Muscle layer of duodenum (tissue), 2 donors: ENCODE data around the gene CLMP.

ENCODE experiments used
- H3K27ac ChIP-seq: one replicate; pipeline ENCODE4 v1.7.0; 2013; ENCODE audit warnings: mild to moderate bottlenecking, low read length
- H3K27me3 ChIP-seq: one replicate; pipeline ENCODE4 v1.7.0; 2013; ENCODE audit warnings: low read depth, mild to moderate bottlenecking, control low read depth, low read length
- H3K36me3 ChIP-seq, 2 donors: one replicate each; pipeline ENCODE4 v1.7.0; 2013; ENCODE audit warnings: low read length in 2 of 2, control low read depth in 1 of 2, mild to moderate bottlenecking in 1 of 2; ENCODE audit not compliant: insufficient read depth in 2 of 2, control insufficient read depth in 1 of 2
- H3K4me1 ChIP-seq, 2 donors: one replicate each; pipeline ENCODE4 v1.7.0; 2013; ENCODE audit warnings: low read length in 2 of 2, mild to moderate bottlenecking in 2 of 2, control low read depth in 1 of 2, moderate library complexity in 1 of 2; ENCODE audit not compliant: insufficient read depth in 2 of 2, control insufficient read depth in 1 of 2
- H3K4me3 ChIP-seq, 2 donors: one replicate each; pipeline ENCODE4 v1.7.0; 2013; ENCODE audit warnings: low read length in 2 of 2, low read depth in 1 of 2, mild to moderate bottlenecking in 1 of 2
- H3K9me3 ChIP-seq, 2 donors: one replicate each; pipeline ENCODE4 v1.7.0; 2013; ENCODE audit warnings: low read length in 2 of 2, control low read depth in 1 of 2, mild to moderate bottlenecking in 1 of 2; ENCODE audit not compliant: control insufficient read depth in 1 of 2
- donor health status: healthy.

CLMP gene

GRCh38 chr11:123176785-123177184, 18.3 kb downstream of the CLMP start:
- Histone ChIP-seq H3K36me3 (peaks cover 0 to 5% of the 10 kb centered on the region in 2 donors), H3K4me1 (peaks cover 12 to 58% of the 10 kb centered on the region in 2 donors), H3K4me3 (no peak overlapping the region), H3K27ac (peak overlapping the region; percentile 14), H3K9me3 (no peaks in the 10 kb centered on the region), H3K27me3 (no peaks in the 10 kb centered on the region)

GRCh38 chr11:123174196-123175183, 20.6 kb downstream of the CLMP start:
- Histone ChIP-seq H3K27ac (peak overlapping the region; percentile 66), H3K36me3 (peaks cover 0 to 9% of the 10 kb centered on the region in 2 donors), H3K4me3 (no peak overlapping the region), H3K4me1 (peaks cover 13 to 43% of the 10 kb centered on the region in 2 donors), H3K27me3 (no peaks in the 10 kb centered on the region), H3K9me3 (no peaks in the 10 kb centered on the region)

- H3K36me3 ChIP-seq, result peaks cover 0 to 9% of the 10 kb centered on the region in 2 donors
- H3K9me3 ChIP-seq, result no peaks in the 10 kb centered on the region
- H3K27me3 ChIP-seq, result no peaks in the 10 kb centered on the region
- peak overlapping the region; percentile 66 for H3K27ac ChIP-seq
- peaks cover 19 to 43% of the 10 kb centered on the region in 2 donors for H3K4me1 ChIP-seq
- no peak overlapping the region for H3K4me3 ChIP-seq
These were observed 21.2 kb downstream of the CLMP start for GRCh38 chr11:123173856-123174186.

- no peak overlapping the region for H3K4me3 ChIP-seq
- no peaks in the 10 kb centered on the region for H3K9me3 ChIP-seq
- H3K4me1 ChIP-seq, result peaks cover 19 to 48% of the 10 kb centered on the region in 2 donors
- peaks cover 0 to 9% of the 10 kb centered on the region in 2 donors for H3K36me3 ChIP-seq
- no peaks in the 10 kb centered on the region for H3K27me3 ChIP-seq
- peak overlapping the region; percentile 6 for H3K27ac ChIP-seq
These were observed 21.8 kb downstream of the CLMP start for GRCh38 chr11:123173040-123173855.

GRCh38 chr11:123170929-123171328, 24.1 kb downstream of the CLMP start:
- Histone ChIP-seq H3K36me3 (peaks cover 0 to 9% of the 10 kb centered on the region in 2 donors), H3K27me3 (no peaks in the 10 kb centered on the region), H3K27ac (no peak overlapping the region), H3K4me1 (peaks cover 10 to 45% of the 10 kb centered on the region in 2 donors), H3K9me3 (no peaks in the 10 kb centered on the region), H3K4me3 (no peak overlapping the region)

- H3K4me1 ChIP-seq, result peaks cover 17 to 38% of the 10 kb centered on the region in 2 donors
- H3K36me3 ChIP-seq, result peaks cover 0 to 9% of the 10 kb centered on the region in 2 donors
- no peak overlapping the region for H3K27ac ChIP-seq
- H3K27me3 ChIP-seq, result no peaks in the 10 kb centered on the region
- H3K4me3 ChIP-seq, result no peak overlapping the region
- no peaks in the 10 kb centered on the region for H3K9me3 ChIP-seq
These were observed 25.2 kb downstream of the CLMP start for GRCh38 chr11:123169821-123170220.

GRCh38 chr11:123168955-123169484, 26.0 kb downstream of the CLMP start:
- Histone ChIP-seq H3K9me3 (no peaks in the 10 kb centered on the region), H3K27me3 (no peaks in the 10 kb centered on the region), H3K4me3 (no peak overlapping the region), H3K27ac (peak overlapping the region; percentile 42), H3K4me1 (peaks cover 14 to 33% of the 10 kb centered on the region in 2 donors), H3K36me3 (peaks cover 0 to 9% of the 10 kb centered on the region in 2 donors)

- H3K4me1 ChIP-seq, result peaks cover 14 to 31% of the 10 kb centered on the region in 2 donors
These were observed 26.8 kb downstream of the CLMP start for GRCh38 chr11:123168241-123168640.

GRCh38 chr11:123166071-123166559, 28.9 kb downstream of the CLMP start:
- Histone ChIP-seq H3K36me3 (peaks cover 0 to 4% of the 10 kb centered on the region in 2 donors), H3K9me3 (no peaks in the 10 kb centered on the region), H3K27ac (peak overlapping the region; percentile 48)

More at GRCh38 chr11:123168241-123168640, 26.8 kb downstream of the CLMP start:
- Histone ChIP-seq H3K27me3 (no peaks in the 10 kb centered on the region), H3K36me3 (peaks cover 0 to 9% of the 10 kb centered on the region in 2 donors), H3K9me3 (no peaks in the 10 kb centered on the region), H3K27ac (no peak overlapping the region), H3K4me3 (no peak overlapping the region)

GRCh38 chr11:123164732-123165450, 30.2 kb downstream of the CLMP start:
- no peaks in the 10 kb centered on the region for H3K9me3 ChIP-seq
- no peaks in the 10 kb centered on the region for H3K27me3 ChIP-seq
- no peaks in the 10 kb centered on the region for H3K36me3 ChIP-seq
- peaks cover 14 to 32% of the 10 kb centered on the region in 2 donors for H3K4me1 ChIP-seq
- peak overlapping the region; percentile 48 for H3K27ac ChIP-seq
- no peak overlapping the region for H3K4me3 ChIP-seq

More at GRCh38 chr11:123166071-123166559, 28.9 kb downstream of the CLMP start:
- Histone ChIP-seq H3K4me3 (no peak overlapping the region), H3K4me1 (peaks cover 14 to 37% of the 10 kb centered on the region in 2 donors), H3K27me3 (no peaks in the 10 kb centered on the region)
